HCT116 (cell line): Measurements from ENCODE around the gene MDM2. TPM values are rescaled to one million over a fixed set of nuclear protein-coding genes. Genes with fewer than 3 reads are reported as not detected.

Experiments used
- ATAC-seq: fragments of 200-7000 bp; cut with Tn5 transposase; 2 replicates; pipeline ENCODE4 v1.9.1; 2020; ENCODE audit warnings: mild to moderate bottlenecking, moderate library complexity
- BruUV-seq: library from RNA; stranded (reverse); fragments of 400-500 nt; replicated peaks from 2 replicates; lab custom pipeline; 2021; lab: Mats Ljungman, UMichigan
- CTCF ChIA-PET: fragments of 300-600 bp; sonication (Branson Sonifier 250); formaldehyde crosslinking; loops from one replicate; lab custom pipeline; 2021; ENCODE audit warnings: antibody characterized with exemption; lab: Charles Lee
- POLR2A ChIA-PET: fragments of 300-600, 350-600 bp; sonication (Branson Sonifier 250); formaldehyde crosslinking; loops from one replicate; lab custom pipeline; 2021; ENCODE audit warnings: antibody characterized with exemption; lab: Charles Lee
- RAD21 ChIA-PET, 2 experiments: fragments of 300-600 bp; sonication (Branson Sonifier 250); formaldehyde crosslinking; loops; one replicate each; lab custom pipeline; 2023; ENCODE audit warnings: low total read pairs in 2 of 2; ENCODE audit not compliant: uncharacterized antibody in 2 of 2, unreplicated experiment in 2 of 2, low non-redundant PET in 1 of 2; lab: Charles Lee
- DNase-seq: peaks from one replicate; pipeline ENCODE4 v3.0.0-alpha.2; 2010; ENCODE audit warnings: low read depth, low spot score
- H2AFZ ChIP-seq: fragments of 200-600 bp; shearing (Covaris generic), sonication (generic); 2 replicates; pipeline ENCODE4 v1.6.1; 2017; ENCODE audit warnings: low read depth, mixed run types, mixed read lengths, antibody characterized with exemption, low read length; ENCODE audit not compliant: poor library complexity, severe bottlenecking
- H3K27ac ChIP-seq: 2 replicates; pipeline ENCODE4 v1.5.1; 2012; ENCODE audit warnings: low read depth, low read length
- H3K27me3 ChIP-seq: fragments of 200-600 bp; sonication (generic); 2 replicates; pipeline ENCODE4 v1.6.1; 2016; ENCODE audit warnings: mixed run types, low read length, mixed read lengths; ENCODE audit not compliant: insufficient read depth
- H3K36me3 ChIP-seq, 2 experiments: fragments of 200-500 bp in 1 of 2; fragments of 200-600 bp in 1 of 2; sonication (Bioruptor generic) in 1 of 2; sonication (generic) in 1 of 2; 2 replicates each; pipeline versions ENCODE4 v1.5.1 to v1.6.1; 2014 to 2016; ENCODE audit warnings: low read length in 2 of 2, inconsistent platforms in 1 of 2, mixed read lengths in 1 of 2, mixed run types in 1 of 2; ENCODE audit not compliant: insufficient read depth in 2 of 2, control insufficient read depth in 1 of 2
- H3K4me1 ChIP-seq, 2 experiments: fragments of 200-600 bp in 1 of 2; sonication (generic) in 1 of 2; 2 replicates each; pipeline versions ENCODE4 v1.5.1 to v1.6.1; 2012 to 2017; ENCODE audit warnings: low read length in 2 of 2, inconsistent platforms in 1 of 2, mild to moderate bottlenecking in 1 of 2, mixed read lengths in 1 of 2, mixed run types in 1 of 2, moderate library complexity in 1 of 2; ENCODE audit not compliant: insufficient read depth in 2 of 2, control insufficient read depth in 1 of 2
- H3K4me2 ChIP-seq: fragments of 200-600 bp; sonication (generic); 2 replicates; pipeline ENCODE4 v1.6.1; 2017; ENCODE audit warnings: mixed run types, low read length, mixed read lengths
- H3K4me3 ChIP-seq, 2 experiments: fragments of 200-600 bp in 1 of 2; sonication (generic) in 1 of 2; replicated peaks in 1 of 2; 2 replicates each; pipeline ENCODE4 v1.5.1; 2011 to 2016; ENCODE audit warnings: low read length in 2 of 2, control low read depth in 1 of 2, low read depth in 1 of 2, mild to moderate bottlenecking in 1 of 2, mixed read lengths in 1 of 2, mixed run types in 1 of 2
- H3K79me2 ChIP-seq: fragments of 200-600 bp; sonication (generic); 2 replicates; pipeline ENCODE4 v1.6.1; 2017; ENCODE audit warnings: mild to moderate bottlenecking, mixed run types, low read length, moderate library complexity, mixed read lengths; ENCODE audit not compliant: insufficient read depth
- H3K9ac ChIP-seq: fragments of 200-600 bp; sonication (generic); 2 replicates; pipeline ENCODE4 v1.6.1; 2016; ENCODE audit warnings: low read length, mixed read lengths
- H3K9me2 ChIP-seq: fragments of 200-600 bp; sonication (generic), shearing (Covaris generic); 2 replicates; pipeline ENCODE4 v1.6.1; 2017; ENCODE audit warnings: mixed run types, mild to moderate bottlenecking, moderate library complexity; ENCODE audit not compliant: insufficient read depth
- H3K9me3 ChIP-seq, 2 experiments: fragments of 200-500 bp in 1 of 2; fragments of 200-600 bp in 1 of 2; sonication (Bioruptor generic) in 1 of 2; sonication (generic) in 1 of 2; 2 replicates each; pipeline ENCODE4 v1.6.1; 2014 to 2017; ENCODE audit warnings: low read length in 2 of 2, mixed read lengths in 2 of 2, inconsistent platforms in 1 of 2, low read depth in 1 of 2, mild to moderate bottlenecking in 1 of 2, mixed run types in 1 of 2, moderate library complexity in 1 of 2; ENCODE audit not compliant: control insufficient read depth in 1 of 2, insufficient read depth in 1 of 2
- H4K20me1 ChIP-seq: fragments of 200-600 bp; sonication (generic), shearing (Covaris generic); 2 replicates; pipeline ENCODE4 v1.6.1; 2017; ENCODE audit warnings: mixed run types, mild to moderate bottlenecking, moderate library complexity; ENCODE audit not compliant: insufficient read depth
- CEBPB ChIP-seq: IDR thresholded peaks from 2 replicates; pipeline ENCODE4 v1.6.1; 2012; ENCODE audit warnings: low read depth
- EGR1 ChIP-seq: IDR thresholded peaks from 2 replicates; pipeline ENCODE4 v1.6.1; 2012; ENCODE audit warnings: low read depth
- RAD21 ChIP-seq: IDR thresholded peaks from 2 replicates; pipeline ENCODE4 v1.6.1; 2012; ENCODE audit warnings: low read depth, mild to moderate bottlenecking
- SP1 ChIP-seq: IDR thresholded peaks from 2 replicates; pipeline ENCODE4 v1.6.1; 2012; ENCODE audit warnings: low read depth
- ZBTB33 ChIP-seq: IDR thresholded peaks from 2 replicates; pipeline ENCODE4 v1.6.1; 2011; ENCODE audit warnings: mild to moderate bottlenecking, low read length, moderate library complexity; ENCODE audit not compliant: insufficient replicate concordance; ENCODE audit errors: extremely low read depth
- ZFX ChIP-seq: fragments of 450-650 bp; IDR thresholded peaks from 2 replicates; pipeline ENCODE4 v1.6.1; 2017
- ZNF274 ChIP-seq: fragments of 200-500 bp; sonication (Bioruptor generic); IDR thresholded peaks from 2 replicates; pipeline ENCODE4 v1.6.1; 2014; ENCODE audit warnings: mild to moderate bottlenecking, low read depth, low read length, inconsistent platforms
- intact Hi-C: fragments of 100-400 bp; cut with micrococcal nuclease; formaldehyde crosslinking; loops from 2 replicates; pipeline ENCODE4 v1.10.0; 2022
- total RNA-seq: library from RNA; stranded (reverse); gene quantifications from one replicate; pipeline ENCODE4 v1.2.1, GENCODE V29; 2021; ENCODE audit not compliant: unreplicated experiment
- TF ChIP-seq, protein P1 (sequence below), 3 experiments: fragments of 200-600 bp in 1 of 3; sonication (generic) in 1 of 3; IDR thresholded peaks in 2 of 3; conservative IDR thresholded peaks in 1 of 3; 2 replicates each; pipeline ENCODE4 v1.5.1; 2012 to 2017; ENCODE audit warnings: low read depth in 2 of 3, low read length in 2 of 3, antibody characterized with exemption in 1 of 3, borderline replicate concordance in 1 of 3, control low read depth in 1 of 3, mild to moderate bottlenecking in 1 of 3, mixed read lengths in 1 of 3, mixed run types in 1 of 3, moderate library complexity in 1 of 3; ENCODE audit not compliant: insufficient read depth in 1 of 3
- TF ChIP-seq, protein P2 (sequence below): IDR thresholded peaks from 2 replicates; pipeline ENCODE4 v1.6.1; 2012
- TF ChIP-seq, protein P3 (sequence below): IDR thresholded peaks from 2 replicates; pipeline ENCODE4 v1.6.1; 2012

The MDM2 gene
- total RNA-seq, 1 experiment from 2014 or later: 170 TPM

DNA sequence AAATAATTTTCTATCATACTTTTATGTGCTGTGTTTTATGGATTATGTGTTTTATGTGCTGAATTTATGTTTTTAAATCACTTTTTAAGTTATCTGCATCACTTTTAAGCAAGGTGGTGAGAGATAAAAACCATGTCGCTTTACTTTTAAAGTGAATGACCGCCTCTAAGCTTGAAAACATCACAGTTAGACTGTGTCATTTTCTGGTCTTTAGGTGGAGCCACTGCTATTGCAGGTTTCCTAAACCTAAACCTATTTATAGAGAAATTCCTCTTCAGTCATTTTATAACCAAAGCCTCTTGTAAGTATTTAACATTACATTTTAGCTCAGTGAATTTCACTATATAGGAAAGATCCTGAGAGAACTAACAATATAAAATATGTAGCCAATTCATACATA is 21.0 kb upstream of the MDM2 start:
- ATAC-seq: peak; percentile 44; the same call in 1 of the 2 replicates
- intact Hi-C loops: no loop called here
- no peak for DNase-seq
- Histone ChIP-seq H3K36me3 (no peaks in the 10 kb centered on the region), H3K4me3 (no peak overlapping the region), H3K9me2 (no peaks in the 10 kb centered on the region), H3K4me1 (peaks cover 8 to 12% of the 10 kb centered on the region in 2 experiments), H3K27ac (peak overlapping the region; percentile 34; the same call in 1 of the 2 replicates), H3K9ac (no peak overlapping the region), H4K20me1 (no peaks in the 10 kb centered on the region), H3K9me3 (no peaks in the 10 kb centered on the region), H3K4me2 (peak overlapping the region; percentile 17; the same call in 1 of the 2 replicates), H3K27me3 (no peaks in the 10 kb centered on the region), H2AFZ (peak overlapping the region; percentile 88), H3K79me2 (no peaks in the 10 kb centered on the region)
- CTCF ChIA-PET: interaction anchor here (0.6 kb wide), 1 partner anchor 9 kb away, joined by 3 read pairs; no protein-coding TSS in a partner anchor
- POLR2A ChIA-PET: no interaction called here
- TF ChIP-seq ZFX (no peak), RAD21 (peak; percentile 50), CEBPB (no peak)
- TF ChIP-seq, protein P1, sequence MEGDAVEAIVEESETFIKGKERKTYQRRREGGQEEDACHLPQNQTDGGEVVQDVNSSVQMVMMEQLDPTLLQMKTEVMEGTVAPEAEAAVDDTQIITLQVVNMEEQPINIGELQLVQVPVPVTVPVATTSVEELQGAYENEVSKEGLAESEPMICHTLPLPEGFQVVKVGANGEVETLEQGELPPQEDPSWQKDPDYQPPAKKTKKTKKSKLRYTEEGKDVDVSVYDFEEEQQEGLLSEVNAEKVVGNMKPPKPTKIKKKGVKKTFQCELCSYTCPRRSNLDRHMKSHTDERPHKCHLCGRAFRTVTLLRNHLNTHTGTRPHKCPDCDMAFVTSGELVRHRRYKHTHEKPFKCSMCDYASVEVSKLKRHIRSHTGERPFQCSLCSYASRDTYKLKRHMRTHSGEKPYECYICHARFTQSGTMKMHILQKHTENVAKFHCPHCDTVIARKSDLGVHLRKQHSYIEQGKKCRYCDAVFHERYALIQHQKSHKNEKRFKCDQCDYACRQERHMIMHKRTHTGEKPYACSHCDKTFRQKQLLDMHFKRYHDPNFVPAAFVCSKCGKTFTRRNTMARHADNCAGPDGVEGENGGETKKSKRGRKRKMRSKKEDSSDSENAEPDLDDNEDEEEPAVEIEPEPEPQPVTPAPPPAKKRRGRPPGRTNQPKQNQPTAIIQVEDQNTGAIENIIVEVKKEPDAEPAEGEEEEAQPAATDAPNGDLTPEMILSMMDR (IDR thresholded peaks at IDR 0.05 in 2 of 3, conservative IDR thresholded peaks at IDR 0.05 in 1 of 3; ENCODE audit: borderline replicate concordance in 1 of 3, insufficient read depth in 1 of 3, low read depth in 2 of 3, low read length in 2 of 3): 0 out of 6 replicates have a peak, but pooled peaks of 2 of the 3 experiments have one; percentile 1 to 20
- RAD21 ChIA-PET: interaction anchor here in 1 of 2 experiments (0.5 kb wide), 1 partner anchor 370 kb away, joined by 4 read pairs; no protein-coding TSS in a partner anchor
- no TSS peak for BruUV-seq

GRCh38 chr12:68788554-68789143 is 19.3 kb upstream of the MDM2 start:
- no peak overlapping the region for H3K4me2 ChIP-seq
- H3K27me3 ChIP-seq: no peaks in the 10 kb centered on the region
- intact Hi-C loops: no loop called here
- H3K4me3 ChIP-seq: no peak overlapping the region
- H3K36me3 ChIP-seq: no peaks in the 10 kb centered on the region
- H4K20me1 ChIP-seq: no peaks in the 10 kb centered on the region
- no peak overlapping the region for H3K27ac ChIP-seq
- CTCF ChIA-PET: no interaction called here
- H3K9me3 ChIP-seq: no peaks in the 10 kb centered on the region
- POLR2A ChIA-PET: no interaction called here
- H3K4me1 ChIP-seq: peaks cover 8 to 21% of the 10 kb centered on the region in 2 experiments
- no peaks in the 10 kb centered on the region for H3K79me2 ChIP-seq
- ATAC-seq: no peak
- H3K9me2 ChIP-seq: no peaks in the 10 kb centered on the region
- BruUV-seq: no TSS peak
- DNase-seq: no peak
- H3K9ac ChIP-seq: no peak overlapping the region
- H2AFZ ChIP-seq: no peak overlapping the region
- RAD21 ChIA-PET: no interaction called here
- TF ChIP-seq SP1 (no peak), ZBTB33 (no peak), RAD21 (no peak), EGR1 (no peak), ZFX (no peak), ZNF274 (no peak)
- TF ChIP-seq, protein P1 (IDR thresholded peaks at IDR 0.05 in 2 of 3, conservative IDR thresholded peaks at IDR 0.05 in 1 of 3; ENCODE audit: borderline replicate concordance in 1 of 3, insufficient read depth in 1 of 3, low read depth in 2 of 3, low read length in 2 of 3): no peak
- TF ChIP-seq, protein P2, sequence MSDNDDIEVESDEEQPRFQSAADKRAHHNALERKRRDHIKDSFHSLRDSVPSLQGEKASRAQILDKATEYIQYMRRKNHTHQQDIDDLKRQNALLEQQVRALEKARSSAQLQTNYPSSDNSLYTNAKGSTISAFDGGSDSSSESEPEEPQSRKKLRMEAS: no peak
- TF ChIP-seq, protein P3, sequence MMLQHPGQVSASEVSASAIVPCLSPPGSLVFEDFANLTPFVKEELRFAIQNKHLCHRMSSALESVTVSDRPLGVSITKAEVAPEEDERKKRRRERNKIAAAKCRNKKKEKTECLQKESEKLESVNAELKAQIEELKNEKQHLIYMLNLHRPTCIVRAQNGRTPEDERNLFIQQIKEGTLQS: no peak
